ENCODE measurements around the gene REV3L. TPM values are rescaled to one million over a fixed set of nuclear protein-coding genes. Genes with fewer than 3 reads are reported as not detected.

Gene REV3L
- total and polyA plus RNA-seq, 2 of the 8 experiments (the other 6 are each of a cell fraction or from before 2014, with no cell fraction given) = 2.1 to 6.6 TPM

DNA sequence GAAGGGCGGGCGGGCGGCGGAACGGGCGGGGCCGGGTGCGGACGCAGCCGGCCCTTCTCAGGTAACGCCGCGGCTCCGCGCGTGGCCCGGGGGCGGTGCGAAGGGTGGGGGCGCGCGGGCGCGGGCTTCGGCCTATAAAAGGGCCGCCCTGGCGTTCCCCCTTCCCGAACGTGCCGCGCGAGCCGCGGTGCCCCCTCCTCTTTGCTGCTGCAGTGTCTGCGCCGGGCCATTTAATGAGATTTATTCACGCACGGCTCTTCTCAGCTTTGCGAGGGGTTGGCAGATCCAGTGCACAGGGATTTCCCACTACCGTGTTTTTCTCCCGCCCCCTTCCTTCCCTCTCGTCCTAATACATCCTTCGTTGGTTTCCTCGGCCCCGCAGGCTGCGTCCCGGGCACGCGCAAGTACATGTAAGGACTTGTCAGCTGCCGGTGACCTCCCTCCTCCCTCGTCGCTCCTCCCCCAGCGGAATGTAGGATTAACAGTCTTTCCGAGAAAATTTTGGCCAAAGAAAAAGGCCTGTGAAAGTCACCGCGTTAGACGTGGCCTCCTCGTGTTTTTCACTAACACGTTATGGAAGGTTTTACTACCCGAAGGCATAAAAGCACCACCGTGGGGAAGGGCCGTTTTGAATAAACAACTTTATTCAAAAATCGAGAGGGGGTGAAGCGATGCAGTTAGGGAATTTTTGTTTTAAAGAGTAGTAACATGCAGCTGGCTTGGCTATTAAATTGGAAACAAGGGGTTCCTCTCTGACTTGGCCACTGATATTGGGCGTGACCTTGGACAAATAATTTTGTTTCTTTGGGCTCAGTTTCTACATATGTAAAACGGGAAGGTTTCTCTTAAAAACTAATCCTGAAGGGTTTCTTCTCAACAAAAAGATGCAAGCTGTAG, 966 bp upstream of the REV3L start:
- Histone ChIP-seq H3K27ac (ENCODE audit: low read depth, low read length) (peak overlapping the region; percentile 89), H3K23me2 (ENCODE audit: low read depth, low read length) (peaks cover 9% of the 10 kb centered on the region), H2BK15ac (ENCODE audit: low read length) (no peak overlapping the region), H3K4me3 (ENCODE audit: extremely low read depth in 1 of 4, insufficient read depth in 2 of 4, low read depth in 3 of 4, low read length in 4 of 4) (peak overlapping the region; percentile 72 to 88 (median 84)), H4K20me1 (replicated peaks in 1 of 2; ENCODE audit: control insufficient read depth in 1 of 2, insufficient read depth in 2 of 2, low read length in 2 of 2) (peaks cover 13 to 14% of the 10 kb centered on the region in 2 experiments), H4K91ac (replicated peaks; ENCODE audit: insufficient read length, low read length) (peak overlapping the region; percentile 93), H3K4ac (replicated peaks; ENCODE audit: insufficient read length, low read depth, low read length) (no peak overlapping the region), H3K79me2 (ENCODE audit: control insufficient read depth in 1 of 2, insufficient read depth in 2 of 2, low read length in 2 of 2) (peaks cover 5 to 48% of the 10 kb centered on the region in 2 experiments), H3K9me3 (ENCODE audit: insufficient read depth in 2 of 2, low read depth in 1 of 2, low read length in 1 of 2) (no peaks in the 10 kb centered on the region; a peak in 1 of 4 replicates), H3K27me3 (replicated peaks in 1 of 4; ENCODE audit: control insufficient read depth in 3 of 4, extremely low read depth in 1 of 4, insufficient read depth in 3 of 4, low read length in 3 of 4) (peaks cover 13 to 31% (median 22%) of the 10 kb centered on the region in 4 experiments), H3K9ac (replicated peaks in 1 of 4; ENCODE audit: extremely low read depth in 1 of 4, low read depth in 3 of 4, low read length in 3 of 4) (peak overlapping the region; percentile 77 to 94 (median 84)), H3K79me1 (ENCODE audit: low read depth, low read length) (peaks cover 3% of the 10 kb centered on the region), H3K14ac (ENCODE audit: insufficient read length) (no peak overlapping the region), H2BK20ac (ENCODE audit: low read length) (no peak overlapping the region), H2BK120ac (replicated peaks; ENCODE audit: low read depth, low read length) (peak overlapping the region; percentile 7), H4K8ac (ENCODE audit: extremely low read depth, insufficient read depth, low read length) (peak overlapping the region; percentile 98; the same call in 1 of the 2 replicates), H2AK5ac (ENCODE audit: low read depth, low read length) (no peak overlapping the region), H3K18ac (ENCODE audit: extremely low read depth, low read length) (peak overlapping the region; percentile 93; the same call in 1 of the 2 replicates), H3K23ac (ENCODE audit: insufficient read length) (no peak overlapping the region), H2AFZ (ENCODE audit: low read length) (no peak overlapping the region), H3K4me2 (ENCODE audit: insufficient read depth in 1 of 2, low read depth in 2 of 2, low read length in 2 of 2) (peak overlapping the region; percentile 96 to 97), H3K36me3 (ENCODE audit: control insufficient read depth in 2 of 4, insufficient read depth in 4 of 4, low read length in 3 of 4) (peaks cover 0 to 6% (median 4%) of the 10 kb centered on the region in 4 experiments; a peak in 5 of 8 replicates), H2BK5ac (ENCODE audit: low read depth, low read length) (peak overlapping the region; percentile 98), H4K5ac (ENCODE audit: insufficient read length, low read depth, low read length) (peak overlapping the region; percentile 60), H3K4me1 (replicated peaks in 1 of 4; ENCODE audit: control insufficient read depth in 3 of 4, insufficient read depth in 4 of 4, low read length in 3 of 4) (peaks cover 0 to 4% (median 2%) of the 10 kb centered on the region in 4 experiments; a peak in 3 of 7 replicates), H2BK12ac (ENCODE audit: low read depth, low read length) (peak overlapping the region; percentile 12; the same call in 1 of the 2 replicates), H3K56ac (replicated peaks; ENCODE audit: insufficient read length, low read depth, low read length) (peak overlapping the region; percentile 96)
- peak; percentile 51 to 81 for DNase-seq (ENCODE audit: low read depth in 1 of 2, low spot score in 2 of 2)
- WGBS, 2 experiments (ENCODE audit: extremely low coverage in 1 of 2, insufficient coverage in 1 of 2, insufficient read length in 1 of 2, insufficient replicate concordance in 2 of 2, low coverage in 1 of 2, low lambda C conversion rate in 2 of 2, missing lambda C conversion rate in 1 of 2) = 1% methylated on average over 32 of the region's 66 CpGs; no CpG with 5 or more reads in 1 of the 2 experiments
- POLR2A ChIA-PET (ENCODE audit: partially characterized antibody) = interaction anchor here (0.6 to 2.4 kb wide), 32 partner anchors 8 to 669 kb away, joined by 3 to 8 read pairs (median 4); partner anchors contain the start of genes CDK19, FYN and TRAF3IP2
- CTCF ChIA-PET (ENCODE audit: partially characterized antibody) = interaction anchor here (0.7 to 1.4 kb wide), 5 partner anchors 66 to 558 kb away, joined by 3 to 6 read pairs (median 3); no protein-coding TSS in a partner anchor
- peak; percentile 19 for FAIRE-seq
- TF ChIP-seq CEBPB (IDR thresholded peaks at IDR 0.05; ENCODE audit: low read depth, low read length) (no peak), RAD21 (IDR thresholded peaks at IDR 0.05 in 1 of 2, conservative IDR thresholded peaks at IDR 0.05 in 1 of 2; ENCODE audit: low read depth in 2 of 2, low read length in 2 of 2) (no peak; a peak in 1 of 4 replicates), SP4 (IDR thresholded peaks at IDR 0.05; ENCODE audit: low read length) (no peak; the same call in 1 of the 2 replicates), SIX5 (IDR thresholded peaks at IDR 0.05; ENCODE audit: low read depth, low read length) (no peak), BCL11A (IDR thresholded peaks at IDR 0.05; ENCODE audit: low read depth in 2 of 2, low read length in 2 of 2) (no peak), EZH2 (IDR thresholded peaks at IDR 0.05; ENCODE audit: low read depth, low read length, severe bottlenecking) (no peak), POLR2AphosphoS5 (IDR thresholded peaks at IDR 0.05; ENCODE audit: low read depth, low read length) (peak; percentile 81), NRF1 (IDR thresholded peaks at IDR 0.05; ENCODE audit: low read depth, low read length) (0 out of 2 replicates have a peak, but pooled peaks have one; percentile 2), RBBP5 (IDR thresholded peaks at IDR 0.05; ENCODE audit: borderline replicate concordance, low read depth, low read length) (peak; percentile 56; the same call in 1 of the 2 replicates), FOSL1 (IDR thresholded peaks at IDR 0.05; ENCODE audit: insufficient read depth, low read depth, low read length) (no peak)

All from H1 (cell line).